Activated CD4-positive, alpha-beta T cell treated with anti-CD3 and anti-CD28 coated beads, Interleukin-2, amount 10 ng/mL, durations not matched to agents 24 days and 14 days (primary cell): Measurements from ENCODE around the gene CDC42BPB. TPM values are rescaled to one million over a fixed set of nuclear protein-coding genes. Genes with fewer than 3 reads are reported as not detected.

ENCODE experiments used
- DNase-seq: peaks from one replicate; pipeline ENCODE4 v3.0.0; 2022
- H3K27ac Mint-ChIP-seq: one replicate; pipeline ENCODE4 v1.8.0; 2022; ENCODE audit warnings: mild to moderate bottlenecking, mixed read lengths
- H3K27me3 Mint-ChIP-seq: one replicate; pipeline ENCODE4 v1.8.0; 2022; ENCODE audit warnings: mixed read lengths
- H3K36me3 Mint-ChIP-seq: one replicate; pipeline ENCODE4 v1.8.0; 2022; ENCODE audit warnings: low read depth, mild to moderate bottlenecking, mixed read lengths
- H3K4me1 Mint-ChIP-seq: one replicate; pipeline ENCODE4 v1.8.0; 2021; ENCODE audit warnings: mixed read lengths
- H3K4me3 Mint-ChIP-seq: one replicate; pipeline ENCODE4 v1.8.0; 2022; ENCODE audit warnings: mild to moderate bottlenecking, moderate library complexity, mixed read lengths
- H3K9me3 Mint-ChIP-seq: one replicate; pipeline ENCODE4 v1.8.0; 2021; ENCODE audit warnings: mixed read lengths
- intact Hi-C: fragments of 100-400 bp; cut with micrococcal nuclease; formaldehyde crosslinking; loops from one replicate; pipeline ENCODE4 v1.15.1; 2023
- total RNA-seq: library from RNA; stranded (reverse); gene quantifications from 2 replicates; pipeline ENCODE4 v1.2.3, GENCODE V29; 2022

The CDC42BPB gene
- 1.5 and 1.7 TPM in 2 replicates for total RNA-seq

GRCh38 chr14:103057372-103058163, at the start of gene CDC42BPB:
Gene CDC42BPB, minus strand, starts transcription at chr14:103057549. Its CDS starts 376 bp downstream, at chr14:103057173.
- H3K27me3 Mint-ChIP-seq: peaks cover 59% of the 10 kb centered on the region
- no peaks in the 10 kb centered on the region for H3K36me3 Mint-ChIP-seq
- H3K9me3 Mint-ChIP-seq: no peaks in the 10 kb centered on the region
- DNase-seq: peak; percentile 84
- no peak within 1 kb of the TSS for H3K27ac Mint-ChIP-seq
- H3K4me3 Mint-ChIP-seq: peak within 1 kb of the TSS; percentile 60
- intact Hi-C loops: no loop called here
- peaks cover 4% of the 10 kb centered on the region for H3K4me1 Mint-ChIP-seq

- Mint-ChIP-seq H3K4me3 (no peak overlapping the region), H3K4me1 (peaks cover 4% of the 10 kb centered on the region), H3K36me3 (no peaks in the 10 kb centered on the region), H3K27ac (no peak overlapping the region), H3K9me3 (no peaks in the 10 kb centered on the region), H3K27me3 (peaks cover 25% of the 10 kb centered on the region)
- peak; percentile 65 for DNase-seq
- intact Hi-C loops: loop anchor here (1.0 to 5.0 kb wide), 3 partner anchors 36 to 187 kb away; no protein-coding TSS in a partner anchor
These were observed 48.3 kb upstream of the CDC42BPB start for GRCh38 chr14:103105580-103106150.

DNA sequence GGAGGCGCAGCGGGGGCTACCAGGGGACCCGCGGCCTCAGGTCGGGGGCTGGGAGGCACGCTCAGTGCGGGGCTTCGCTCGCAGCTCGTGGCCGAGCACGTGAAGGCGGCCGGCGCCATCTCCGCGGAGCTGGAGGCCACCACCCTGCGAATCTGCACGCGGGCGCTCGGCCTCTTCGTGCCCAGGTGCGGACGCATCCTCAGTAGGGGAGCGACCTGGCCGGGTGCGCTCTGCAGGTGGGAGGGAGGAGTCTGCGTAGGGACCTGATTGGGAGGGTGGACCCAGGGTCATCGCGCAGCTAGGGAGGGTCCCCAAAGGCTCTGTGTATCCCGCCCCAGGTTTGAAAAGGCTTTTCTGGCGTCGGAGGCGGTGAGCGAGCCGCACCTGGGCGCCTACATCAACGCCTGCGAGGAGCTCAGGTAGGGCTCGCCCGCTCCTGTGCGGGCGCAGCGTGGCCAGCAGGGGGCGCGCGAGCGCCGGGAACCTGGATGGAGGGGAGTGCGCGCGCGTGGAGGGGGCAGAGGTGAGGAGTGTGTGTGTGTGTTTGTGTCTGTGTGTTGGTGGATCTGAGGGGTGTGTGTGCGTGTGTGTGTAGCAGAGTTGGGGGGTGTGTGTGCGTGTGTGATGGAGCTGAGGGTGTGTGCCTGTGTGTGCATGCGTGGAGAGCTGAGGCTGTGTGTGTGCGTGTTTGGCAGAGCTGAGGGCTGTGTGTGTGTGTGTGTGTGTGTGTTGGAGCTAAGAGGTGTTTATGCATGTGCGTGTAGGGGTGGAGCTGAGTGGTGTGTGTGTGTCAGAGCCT, 47.5 kb upstream of the CDC42BPB start:
- no peak overlapping the region for H3K4me3 Mint-ChIP-seq
- no peaks in the 10 kb centered on the region for H3K9me3 Mint-ChIP-seq
- H3K27ac Mint-ChIP-seq: no peak overlapping the region
- peaks cover 25% of the 10 kb centered on the region for H3K27me3 Mint-ChIP-seq
- DNase-seq: peak; percentile 92
- intact Hi-C loops: loop anchor here (1.0 to 5.0 kb wide), 3 partner anchors 36 to 187 kb away; no protein-coding TSS in a partner anchor
- no peaks in the 10 kb centered on the region for H3K36me3 Mint-ChIP-seq
- peaks cover 4% of the 10 kb centered on the region for H3K4me1 Mint-ChIP-seq

GRCh38 chr14:103104389-103104653, 47.0 kb upstream of the CDC42BPB start:
- H3K36me3 Mint-ChIP-seq: no peaks in the 10 kb centered on the region
- H3K9me3 Mint-ChIP-seq: no peaks in the 10 kb centered on the region
- H3K4me1 Mint-ChIP-seq: peaks cover 4% of the 10 kb centered on the region
- intact Hi-C loops: no loop called here
- H3K4me3 Mint-ChIP-seq: no peak overlapping the region
- H3K27me3 Mint-ChIP-seq: peaks cover 25% of the 10 kb centered on the region
- no peak for DNase-seq
- H3K27ac Mint-ChIP-seq: no peak overlapping the region

DNA sequence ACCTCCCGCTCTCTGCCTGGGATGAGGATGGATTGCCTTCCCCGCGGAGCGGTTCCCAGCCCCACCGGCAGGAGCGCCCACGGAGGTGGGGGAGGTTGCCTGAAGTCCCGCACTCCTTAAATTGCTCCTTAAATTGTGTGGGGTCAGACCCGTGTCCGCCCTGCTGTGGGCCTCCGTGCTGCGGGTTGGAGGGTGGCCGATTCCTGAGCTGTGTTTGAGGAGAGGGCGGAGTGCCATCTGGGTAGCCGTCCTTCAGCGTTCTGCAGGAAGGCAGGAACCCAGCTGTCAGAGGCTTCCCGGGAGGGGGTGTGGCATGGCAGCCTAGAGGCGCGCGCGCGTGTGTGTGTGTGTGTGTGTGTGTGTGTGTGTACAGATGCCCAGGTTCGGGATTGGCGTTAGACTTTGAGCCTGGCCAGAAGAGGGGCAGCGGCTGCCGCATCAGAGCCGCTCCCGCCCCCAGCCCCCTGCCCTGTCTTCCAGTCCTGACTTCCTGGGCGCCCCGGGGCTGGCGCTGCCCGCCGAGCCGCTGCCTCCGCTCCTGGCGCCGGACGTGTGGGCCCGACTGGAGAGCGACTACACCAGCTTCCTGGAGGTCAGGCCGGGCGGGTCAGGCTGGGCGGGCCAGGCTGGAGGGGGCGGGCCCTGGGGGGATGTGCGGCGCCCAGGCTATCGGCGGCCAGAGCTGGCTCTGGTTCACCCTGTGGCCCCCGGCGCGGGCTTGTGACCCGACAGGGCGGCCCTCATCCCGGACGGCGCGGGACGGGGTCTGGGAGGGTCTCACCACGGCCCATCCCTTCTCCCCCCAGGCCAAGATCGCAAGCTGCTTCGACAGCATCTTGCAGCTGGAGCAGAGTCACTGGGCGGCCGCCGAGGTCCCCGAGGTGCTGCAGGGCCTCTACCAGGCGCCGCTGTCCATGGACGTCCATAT, 46.4 kb upstream of the CDC42BPB start:
- intact Hi-C loops: no loop called here
- no peak for DNase-seq
- peak overlapping the region; percentile 26 for H3K4me3 Mint-ChIP-seq

DNA sequence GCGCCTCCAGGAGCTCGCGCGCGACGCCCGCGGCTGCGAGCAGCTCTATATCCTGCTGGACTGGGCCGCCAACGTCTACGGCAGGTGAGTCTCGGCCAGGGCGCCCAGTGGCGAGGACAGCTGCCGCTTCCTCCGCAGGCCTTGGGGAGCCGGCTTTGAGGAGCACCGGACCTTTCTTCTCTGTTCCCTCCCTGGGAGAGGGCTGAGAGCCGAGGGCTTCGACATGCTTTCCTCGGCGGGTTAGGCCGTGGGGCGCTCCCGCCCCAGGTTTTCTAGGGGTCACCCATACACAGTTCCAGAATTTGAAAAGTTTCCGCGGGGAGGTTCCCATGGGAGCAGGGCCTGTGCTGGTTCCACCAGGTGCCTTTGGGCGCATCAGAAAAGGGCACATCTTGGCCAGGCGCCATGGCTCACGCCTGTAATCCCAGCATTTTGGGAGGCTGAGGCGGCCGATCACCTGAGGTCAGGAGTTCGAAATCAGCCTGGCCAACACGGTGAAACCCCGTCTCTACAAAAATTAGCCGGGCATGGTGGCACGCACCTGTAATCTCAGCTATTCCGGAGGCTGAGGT, 45.4 kb upstream of the CDC42BPB start:
- no peaks in the 10 kb centered on the region for H3K36me3 Mint-ChIP-seq
- DNase-seq: no peak
- H3K27ac Mint-ChIP-seq: no peak overlapping the region
- peaks cover 25% of the 10 kb centered on the region for H3K27me3 Mint-ChIP-seq
- no peak overlapping the region for H3K4me3 Mint-ChIP-seq
- intact Hi-C loops: no loop called here
- H3K9me3 Mint-ChIP-seq: no peaks in the 10 kb centered on the region
- peaks cover 4% of the 10 kb centered on the region for H3K4me1 Mint-ChIP-seq

More for the DNA sequence above, 46.4 kb upstream of the CDC42BPB start:
- no peaks in the 10 kb centered on the region for H3K36me3 Mint-ChIP-seq
- peaks cover 4% of the 10 kb centered on the region for H3K4me1 Mint-ChIP-seq
- H3K27me3 Mint-ChIP-seq: peaks cover 25% of the 10 kb centered on the region
- no peaks in the 10 kb centered on the region for H3K9me3 Mint-ChIP-seq
- no peak overlapping the region for H3K27ac Mint-ChIP-seq

DNA sequence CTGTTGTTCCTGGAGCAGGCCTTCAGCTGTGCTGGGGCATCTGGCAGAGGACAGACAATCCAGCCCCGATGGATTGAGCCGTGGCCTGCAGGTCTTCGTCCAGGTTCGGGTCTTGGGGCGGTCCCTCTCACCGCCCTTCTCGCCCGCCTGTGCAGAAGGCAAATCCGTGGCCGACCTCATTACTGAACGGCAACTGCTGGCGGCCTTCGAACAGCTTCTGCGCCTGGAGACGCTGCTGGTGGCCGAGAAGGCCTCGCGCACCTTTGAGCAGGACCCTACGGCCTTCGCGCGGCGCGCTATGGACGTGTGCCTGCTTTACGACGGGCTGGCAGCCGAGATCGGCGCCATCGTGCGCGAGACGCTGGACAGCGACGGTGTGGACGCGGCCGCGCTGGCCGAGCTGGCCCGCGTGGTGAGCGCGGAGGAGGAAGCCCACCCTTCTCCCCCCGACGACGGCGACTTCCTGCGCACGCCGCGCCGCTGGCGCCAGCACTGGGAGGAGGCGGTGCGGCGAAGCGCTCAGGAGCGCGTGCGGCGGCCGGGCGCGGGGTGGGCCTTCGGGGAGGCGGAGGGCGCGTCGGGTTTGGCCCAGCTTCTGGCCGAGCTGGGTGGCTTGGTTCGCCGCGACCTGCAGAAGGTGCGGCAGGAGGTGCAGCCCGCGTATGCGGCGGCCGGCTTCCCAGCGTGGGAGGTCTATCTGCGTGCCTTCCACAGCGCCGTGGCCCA, 44.8 kb upstream of the CDC42BPB start:
- H3K9me3 Mint-ChIP-seq: no peaks in the 10 kb centered on the region
- H3K4me1 Mint-ChIP-seq: peaks cover 4% of the 10 kb centered on the region
- intact Hi-C loops: no loop called here
- H3K27me3 Mint-ChIP-seq: peaks cover 25% of the 10 kb centered on the region
- H3K4me3 Mint-ChIP-seq: no peak overlapping the region
- H3K36me3 Mint-ChIP-seq: no peaks in the 10 kb centered on the region
- DNase-seq: no peak
- H3K27ac Mint-ChIP-seq: no peak overlapping the region

GRCh38 chr14:103101257-103101962, 44.1 kb upstream of the CDC42BPB start:
- Mint-ChIP-seq H3K36me3 (no peaks in the 10 kb centered on the region), H3K4me3 (no peak overlapping the region), H3K9me3 (no peaks in the 10 kb centered on the region), H3K4me1 (peaks cover 4% of the 10 kb centered on the region), H3K27ac (no peak overlapping the region), H3K27me3 (peaks cover 25% of the 10 kb centered on the region)
- no peak for DNase-seq
- intact Hi-C loops: no loop called here

DNA sequence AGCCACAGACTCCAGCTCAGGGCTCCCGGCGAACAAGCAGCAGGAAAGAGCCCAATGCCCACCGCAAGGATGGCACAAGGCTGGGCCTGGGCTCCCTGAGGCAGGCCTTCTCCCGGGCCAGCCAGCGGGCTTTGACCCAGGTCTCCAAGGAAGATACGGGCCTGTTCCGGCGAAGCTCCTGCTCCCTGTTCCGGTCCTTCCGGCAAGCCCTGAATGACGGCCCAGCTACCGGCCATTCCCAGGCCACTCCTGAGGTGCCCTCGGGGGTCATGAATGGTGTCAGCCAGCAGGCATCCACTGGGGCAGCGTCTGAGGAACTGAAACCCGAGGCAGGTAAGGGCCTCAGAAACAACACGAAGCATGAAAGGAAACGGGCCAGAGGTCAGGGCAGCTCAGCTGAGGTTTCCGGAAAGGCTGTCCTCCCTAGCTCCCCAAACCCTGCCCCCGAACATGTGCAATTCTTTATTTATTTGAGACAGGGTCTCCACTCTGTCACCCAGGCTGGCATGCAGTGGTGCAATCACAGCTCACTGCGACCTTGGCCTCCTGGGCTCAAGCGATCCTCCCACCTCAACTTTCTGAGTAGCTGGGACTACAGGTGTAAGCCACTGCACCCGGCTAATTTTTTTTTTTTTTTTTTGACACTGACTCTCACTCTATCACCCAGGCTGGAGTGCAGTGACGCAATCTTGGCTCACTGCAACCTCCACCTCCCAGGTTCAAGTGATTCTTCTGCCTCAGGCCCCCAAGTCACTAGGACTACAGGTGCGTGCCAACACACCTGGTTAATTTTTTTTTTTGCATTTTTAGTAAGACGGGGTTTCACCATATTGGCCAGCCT, 43.2 kb upstream of the CDC42BPB start:
- Mint-ChIP-seq H3K4me3 (no peak overlapping the region), H3K27ac (no peak overlapping the region), H3K9me3 (no peaks in the 10 kb centered on the region), H3K27me3 (peaks cover 22% of the 10 kb centered on the region), H3K4me1 (peaks cover 4% of the 10 kb centered on the region), H3K36me3 (no peaks in the 10 kb centered on the region)
- intact Hi-C loops: no loop called here
- DNase-seq: no peak

DNA sequence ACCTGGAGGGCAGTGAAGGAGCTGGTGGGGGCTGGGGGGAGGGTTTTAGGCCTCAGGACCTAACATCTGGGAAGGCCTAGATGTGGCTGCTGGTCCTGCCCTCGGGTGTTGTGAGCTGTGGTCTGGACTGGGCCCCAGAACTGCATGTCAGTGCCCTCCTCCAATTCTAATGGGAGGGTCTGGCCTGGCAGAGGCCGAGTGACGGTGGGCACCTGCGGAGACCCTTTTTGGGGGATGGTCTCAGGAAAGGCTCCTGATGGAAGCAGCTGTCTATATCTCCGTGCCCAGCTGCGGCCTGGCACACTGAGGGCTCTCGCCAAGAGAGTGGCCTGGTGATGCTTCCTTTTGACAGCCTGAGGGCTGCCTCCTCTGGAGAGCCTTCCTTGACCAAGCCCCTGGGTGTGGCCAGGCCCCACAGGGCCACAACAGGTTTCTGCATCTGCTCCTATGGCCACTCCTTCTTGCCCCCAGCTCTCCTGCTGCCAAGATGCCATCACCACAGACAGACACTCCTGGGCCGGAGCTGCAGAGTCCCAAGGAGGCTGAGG, 42.5 kb upstream of the CDC42BPB start:
- Mint-ChIP-seq H3K36me3 (no peaks in the 10 kb centered on the region), H3K4me1 (no peaks in the 10 kb centered on the region), H3K9me3 (no peaks in the 10 kb centered on the region), H3K27me3 (peaks cover 17% of the 10 kb centered on the region), H3K27ac (no peak overlapping the region), H3K4me3 (no peak overlapping the region)
- no peak for DNase-seq
- intact Hi-C loops: no loop called here

DNA sequence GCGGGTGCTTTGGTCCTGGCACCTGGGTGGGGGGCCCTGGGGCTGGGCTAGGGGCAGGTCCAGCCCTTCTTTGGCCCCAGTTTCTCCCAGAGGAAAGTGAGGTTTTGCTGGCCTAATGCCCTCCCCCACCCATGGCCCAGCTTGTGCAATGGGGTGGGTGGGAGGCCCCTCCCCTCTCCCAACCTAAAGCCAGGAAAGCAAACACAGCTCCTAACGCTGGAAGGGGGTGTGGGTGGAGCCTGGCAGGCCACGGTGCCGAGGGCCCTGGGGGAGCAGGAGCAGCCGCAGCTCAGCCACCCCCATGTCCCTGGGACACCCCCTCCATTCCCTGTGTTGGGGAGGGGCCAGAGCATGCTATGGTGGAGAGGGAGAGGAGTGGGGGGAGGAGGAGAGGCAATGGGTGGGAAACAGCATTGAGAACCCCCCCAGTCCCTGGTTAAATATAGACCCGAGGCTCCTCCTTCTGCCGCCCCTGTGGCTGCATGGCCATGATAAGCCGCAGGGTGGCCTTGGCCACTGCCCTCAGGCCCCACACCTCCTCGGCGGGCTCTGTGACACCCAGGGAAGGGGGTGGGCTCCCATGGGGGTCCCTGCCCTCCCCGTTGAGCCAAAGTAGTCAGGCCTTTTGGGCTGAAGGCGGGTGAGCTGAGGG, 41.9 kb upstream of the CDC42BPB start:
- Mint-ChIP-seq H3K27me3 (peaks cover 16% of the 10 kb centered on the region), H3K4me1 (no peaks in the 10 kb centered on the region), H3K27ac (no peak overlapping the region), H3K9me3 (no peaks in the 10 kb centered on the region), H3K4me3 (no peak overlapping the region), H3K36me3 (no peaks in the 10 kb centered on the region)
- intact Hi-C loops: no loop called here
- DNase-seq: no peak
